Right renal cortex interstitium (tissue), 3 donors: Measurements from ENCODE around the gene STOX2. TPM values are rescaled to one million over a fixed set of nuclear protein-coding genes. Genes with fewer than 3 reads are reported as not detected.

Experiments used
- DNase-seq, 3 donors: peaks; one replicate each; pipeline ENCODE4 v3.0.0-alpha.2; 2013; ENCODE audit warnings: low read depth in 3 of 3, low spot score in 2 of 3
- polyA plus RNA-seq, 3 donors: library from polyadenylated mRNA; unstranded; fragments of 120-200 nt; gene quantifications; one replicate each; pipeline ENCODE4 v1.2.1, GENCODE V29; 2013; ENCODE audit not compliant: insufficient read length in 3 of 3

The STOX2 gene
- polyA plus RNA-seq, 3 donors: 7.7 to 10.5 (median 8.8) TPM

- DNase-seq: no peak
These were observed 17.8 kb upstream of the STOX2 start for GRCh38 chr4:183887351-183887750.

- DNase-seq: no peak
These were observed 16.5 kb upstream of the STOX2 start for GRCh38 chr4:183888564-183888963.

GRCh38 chr4:183889190-183889589 lies 15.9 kb upstream of the STOX2 start:
- DNase-seq: no peak

GRCh38 chr4:183897193-183897592 lies 7.9 kb upstream of the STOX2 start:
- DNase-seq: no peak

- DNase-seq: no peak
These were observed 6.7 kb upstream of the STOX2 start for GRCh38 chr4:183898456-183898855.

- DNase-seq: no peak
These were observed 1.9 kb upstream of the STOX2 start for GRCh38 chr4:183903021-183903760.

- DNase-seq: no peak
These were observed 734 bp downstream of the STOX2 start for GRCh38 chr4:183905593-183906488.

- DNase-seq: no peak
These were observed 1.3 kb downstream of the STOX2 start for GRCh38 chr4:183906489-183906738.

- DNase-seq: no peak
These were observed 1.9 kb downstream of the STOX2 start for GRCh38 chr4:183906739-183907651.

GRCh38 chr4:183907871-183908683 lies 3.0 kb downstream of the STOX2 start:
- no peak for DNase-seq

- DNase-seq: no peak
These were observed 4.1 kb downstream of the STOX2 start for GRCh38 chr4:183909187-183909586.

GRCh38 chr4:183909801-183910200 lies 4.7 kb downstream of the STOX2 start:
- DNase-seq: no peak

- DNase-seq: no peak
These were observed 7.5 kb downstream of the STOX2 start for GRCh38 chr4:183912585-183912984.

GRCh38 chr4:183915976-183916375 lies 10.9 kb downstream of the STOX2 start:
- DNase-seq: no peak

GRCh38 chr4:183918696-183919095 lies 13.6 kb downstream of the STOX2 start:
- DNase-seq: no peak

- DNase-seq: no peak
These were observed 14.0 kb downstream of the STOX2 start for GRCh38 chr4:183919141-183919540.

- no peak for DNase-seq
These were observed 15.4 kb downstream of the STOX2 start for GRCh38 chr4:183920512-183920911.

- DNase-seq: no peak
These were observed 16.2 kb downstream of the STOX2 start for GRCh38 chr4:183921335-183921734.

GRCh38 chr4:183924362-183925044 lies 19.4 kb downstream of the STOX2 start:
- DNase-seq: no peak

GRCh38 chr4:183926950-183927349 lies 21.8 kb downstream of the STOX2 start:
- DNase-seq: no peak
